ENCODE results near the gene ZNF552. TPM values are rescaled to one million over a fixed set of nuclear protein-coding genes. Genes with fewer than 3 reads are reported as not detected.

Gene ZNF552
- total and polyA plus RNA-seq, 8 donors = 9.6 to 84.4 (median 30.6) TPM

- Histone ChIP-seq H3K9me3 (peaks cover 27 to 100% (median 96%) of the 10 kb centered on the region in 4 donors), H3K27ac (no peak overlapping the region), H3K27me3 (no peaks in the 10 kb centered on the region), H3K36me3 (peaks cover 61 to 99% (median 93%) of the 10 kb centered on the region in 4 donors), H3K4me3 (no peak overlapping the region), H3K4me1 (no peaks in the 10 kb centered on the region)
- peak in 1 of 2 donors; percentile 82 for DNase-seq
- TF ChIP-seq EP300 (IDR thresholded peaks at IDR 0.05) (no peak), CTCF (IDR thresholded peaks at IDR 0.05) (no peak), POLR2AphosphoS5 (IDR thresholded peaks at IDR 0.05) (no peak), POLR2A (IDR thresholded peaks at IDR 0.05) (no peak)
- 70 to 82% (median 74%) methylated on average over 4 of the region's 4 CpGs for WGBS, 5 donors
- intact Hi-C loops (cut with DNase I; ENCODE audit: low total_unique reads) = no loop called here
Observed at GRCh38 chr19:57778336-57778735, 36.4 kb downstream of the ZNF552 start.

- Histone ChIP-seq H3K4me3 (no peak overlapping the region), H3K9me3 (peaks cover 27 to 100% (median 96%) of the 10 kb centered on the region in 4 donors), H3K36me3 (peaks cover 66 to 99% (median 97%) of the 10 kb centered on the region in 4 donors), H3K27ac (no peak overlapping the region), H3K27me3 (no peaks in the 10 kb centered on the region), H3K4me1 (peaks cover 0 to 10% (median 1%) of the 10 kb centered on the region in 4 donors)
- DNase-seq = no peak
- TF ChIP-seq POLR2AphosphoS5 (IDR thresholded peaks at IDR 0.05) = no peak
- no peak for TF ChIP-seq CTCF (IDR thresholded peaks at IDR 0.05)
- intact Hi-C loops (cut with DNase I; ENCODE audit: low total_unique reads) = no loop called here
- 81 to 94% (median 92%) methylated on average over 6 of the region's 6 CpGs for WGBS, 5 donors
Observed at GRCh38 chr19:57776764-57777296, 37.9 kb downstream of the ZNF552 start.

GRCh38 chr19:57773488-57773887, 41.2 kb downstream of the ZNF552 start:
- WGBS, 5 donors = 93 to 100% (median 97%) methylated on average over 3 of the region's 3 CpGs
- Histone ChIP-seq H3K27ac (no peak overlapping the region), H3K9me3 (peaks cover 9 to 83% (median 73%) of the 10 kb centered on the region in 4 donors), H3K27me3 (no peaks in the 10 kb centered on the region), H3K4me1 (peaks cover 14 to 35% (median 17%) of the 10 kb centered on the region in 4 donors), H3K36me3 (peaks cover 41 to 82% (median 75%) of the 10 kb centered on the region in 4 donors), H3K4me3 (no peak overlapping the region)
- intact Hi-C loops (cut with DNase I; ENCODE audit: low total_unique reads) = no loop called here
- TF ChIP-seq EP300 (IDR thresholded peaks at IDR 0.05) (no peak), POLR2A (IDR thresholded peaks at IDR 0.05) (no peak), CTCF (IDR thresholded peaks at IDR 0.05) (no peak), POLR2AphosphoS5 (IDR thresholded peaks at IDR 0.05) (no peak)
- no peak for DNase-seq

GRCh38 chr19:57771417-57771816, 43.3 kb downstream of the ZNF552 start:
- no peak overlapping the region for H3K27ac ChIP-seq
- H3K36me3 ChIP-seq = peaks cover 23 to 62% (median 54%) of the 10 kb centered on the region in 4 donors
- H3K9me3 ChIP-seq = peaks cover 0 to 81% (median 58%) of the 10 kb centered on the region in 4 donors
- intact Hi-C loops (cut with DNase I; ENCODE audit: low total_unique reads) = no loop called here
- H3K4me3 ChIP-seq = peak overlapping the region in 1 of 4 donors; percentile 82
- no peak for TF ChIP-seq POLR2A (IDR thresholded peaks at IDR 0.05)
- no peak for TF ChIP-seq POLR2AphosphoS5 (IDR thresholded peaks at IDR 0.05)
- TF ChIP-seq EP300 (IDR thresholded peaks at IDR 0.05) = no peak
- TF ChIP-seq CTCF (IDR thresholded peaks at IDR 0.05) = no peak
- peaks cover 14 to 35% (median 17%) of the 10 kb centered on the region in 4 donors for H3K4me1 ChIP-seq
- WGBS, 5 donors = 91 to 94% (median 93%) methylated on average over 4 of the region's 4 CpGs
- no peaks in the 10 kb centered on the region for H3K27me3 ChIP-seq
- no peak for DNase-seq

Measured in stomach (tissue), 9 donors.